ENCODE results near the gene EPB41. TPM values are rescaled to one million over a fixed set of nuclear protein-coding genes. Genes with fewer than 3 reads are reported as not detected.

EPB41 gene
- total and polyA plus RNA-seq, 9 of the 15 experiments (the other 6 are each of a cell fraction or from before 2014, with no cell fraction given) = 3.7 to 213 (median 141) TPM

GRCh38 chr1:28883242-28883616 is 31.1 kb upstream of the EPB41 start (continued):
- TF ChIP-seq TAF7 (tag; IDR thresholded peaks at IDR 0.05) (0 out of 2 replicates have a peak, but pooled peaks have one; percentile 11), ZNF263 (CRISPR knock-in tag; IDR thresholded peaks at IDR 0.05; ENCODE audit: borderline replicate concordance) (no peak; the same call in 1 of the 2 replicates), ZNF324 (CRISPR knock-in tag; IDR thresholded peaks at IDR 0.05) (no peak), TEAD2 (tag; IDR thresholded peaks at IDR 0.05) (no peak), TFE3 (CRISPR knock-in tag; IDR thresholded peaks at IDR 0.05) (no peak), HDAC8 (tag; IDR thresholded peaks at IDR 0.05) (0 out of 2 replicates have a peak, but pooled peaks have one; percentile 9), ZSCAN29 (IDR thresholded peaks at IDR 0.05) (no peak), ZFP1 (CRISPR knock-in tag; IDR thresholded peaks at IDR 0.05) (no peak), ZBTB8A (IDR thresholded peaks at IDR 0.05; ENCODE audit: partially characterized antibody) (no peak), ZNF140 (CRISPR knock-in tag; IDR thresholded peaks at IDR 0.05) (no peak), TCF3 (CRISPR knock-in tag; IDR thresholded peaks at IDR 0.05) (no peak), HDAC6 (IDR thresholded peaks at IDR 0.05; ENCODE audit: low read depth, low read length) (no peak), SP1 (CRISPR knock-in tag; IDR thresholded peaks at IDR 0.05) (no peak), ZNF77 (CRISPR knock-in tag; IDR thresholded peaks at IDR 0.05) (no peak), ZNF695 (CRISPR knock-in tag; IDR thresholded peaks at IDR 0.05) (no peak), DPF2 (IDR thresholded peaks at IDR 0.05) (no peak), HMGN3 (IDR thresholded peaks at IDR 0.05; ENCODE audit: borderline replicate concordance, extremely low read depth, insufficient read length, low read depth, low read length) (no peak), GATA2 (CRISPR knock-in tag; IDR thresholded peaks at IDR 0.05) (no peak), CBX1 (IDR thresholded peaks at IDR 0.05; ENCODE audit: low read depth) (peak; percentile 61; the same call in 1 of the 2 replicates), SPI1 (IDR thresholded peaks at IDR 0.05; ENCODE audit: borderline replicate concordance, low read depth, low read length) (no peak), MCM5 (IDR thresholded peaks at IDR 0.05; ENCODE audit: low read depth) (no peak), ETV1 (tag; conservative IDR thresholded peaks at IDR 0.05; ENCODE audit: low read depth) (no peak), HBP1 (CRISPR knock-in tag; IDR thresholded peaks at IDR 0.05) (peak; percentile 49; the same call in 1 of the 2 replicates)
- TF ChIP-seq, protein P1, sequence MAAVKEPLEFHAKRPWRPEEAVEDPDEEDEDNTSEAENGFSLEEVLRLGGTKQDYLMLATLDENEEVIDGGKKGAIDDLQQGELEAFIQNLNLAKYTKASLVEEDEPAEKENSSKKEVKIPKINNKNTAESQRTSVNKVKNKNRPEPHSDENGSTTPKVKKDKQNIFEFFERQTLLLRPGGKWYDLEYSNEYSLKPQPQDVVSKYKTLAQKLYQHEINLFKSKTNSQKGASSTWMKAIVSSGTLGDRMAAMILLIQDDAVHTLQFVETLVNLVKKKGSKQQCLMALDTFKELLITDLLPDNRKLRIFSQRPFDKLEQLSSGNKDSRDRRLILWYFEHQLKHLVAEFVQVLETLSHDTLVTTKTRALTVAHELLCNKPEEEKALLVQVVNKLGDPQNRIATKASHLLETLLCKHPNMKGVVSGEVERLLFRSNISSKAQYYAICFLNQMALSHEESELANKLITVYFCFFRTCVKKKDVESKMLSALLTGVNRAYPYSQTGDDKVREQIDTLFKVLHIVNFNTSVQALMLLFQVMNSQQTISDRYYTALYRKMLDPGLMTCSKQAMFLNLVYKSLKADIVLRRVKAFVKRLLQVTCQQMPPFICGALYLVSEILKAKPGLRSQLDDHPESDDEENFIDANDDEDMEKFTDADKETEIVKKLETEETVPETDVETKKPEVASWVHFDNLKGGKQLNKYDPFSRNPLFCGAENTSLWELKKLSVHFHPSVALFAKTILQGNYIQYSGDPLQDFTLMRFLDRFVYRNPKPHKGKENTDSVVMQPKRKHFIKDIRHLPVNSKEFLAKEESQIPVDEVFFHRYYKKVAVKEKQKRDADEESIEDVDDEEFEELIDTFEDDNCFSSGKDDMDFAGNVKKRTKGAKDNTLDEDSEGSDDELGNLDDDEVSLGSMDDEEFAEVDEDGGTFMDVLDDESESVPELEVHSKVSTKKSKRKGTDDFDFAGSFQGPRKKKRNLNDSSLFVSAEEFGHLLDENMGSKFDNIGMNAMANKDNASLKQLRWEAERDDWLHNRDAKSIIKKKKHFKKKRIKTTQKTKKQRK (IDR thresholded peaks at IDR 0.05; ENCODE audit: borderline replicate concordance, low read depth, low read length) = no peak
- TF ChIP-seq, protein P2, sequence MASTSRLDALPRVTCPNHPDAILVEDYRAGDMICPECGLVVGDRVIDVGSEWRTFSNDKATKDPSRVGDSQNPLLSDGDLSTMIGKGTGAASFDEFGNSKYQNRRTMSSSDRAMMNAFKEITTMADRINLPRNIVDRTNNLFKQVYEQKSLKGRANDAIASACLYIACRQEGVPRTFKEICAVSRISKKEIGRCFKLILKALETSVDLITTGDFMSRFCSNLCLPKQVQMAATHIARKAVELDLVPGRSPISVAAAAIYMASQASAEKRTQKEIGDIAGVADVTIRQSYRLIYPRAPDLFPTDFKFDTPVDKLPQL (IDR thresholded peaks at IDR 0.05; ENCODE audit: extremely low read depth, insufficient read length) = no peak
